CD4-positive, alpha-beta memory T cell (primary cell): ENCODE measurements around the gene IFT25. TPM values are rescaled to one million over a fixed set of nuclear protein-coding genes. Genes with fewer than 3 reads are reported as not detected.

Source experiments
- CTCF ChIA-PET: fragments of 350-600 bp; sonication (Branson Sonifier 250); formaldehyde crosslinking; loops from one replicate; lab custom pipeline; 2021; ENCODE audit warnings: inconsistent platforms; ENCODE audit not compliant: partially characterized antibody; lab: Charles Lee
- POLR2A ChIA-PET: fragments of 350-600 bp; sonication (Branson Sonifier 250); formaldehyde crosslinking; loops from one replicate; lab custom pipeline; 2021; ENCODE audit not compliant: partially characterized antibody; lab: Charles Lee
- DNase-seq, 5 donors: peaks; one replicate each; pipeline versions ENCODE4 v3.0.0 to v3.0.0-alpha.2; 2020 to 2022; ENCODE audit warnings: mixed read lengths in 1 of 5
- H3K27ac ChIP-seq: one replicate; pipeline ENCODE4 v1.7.0; 2013; ENCODE audit warnings: low read depth, low read length
- H3K27me3 ChIP-seq: 2 replicates; pipeline ENCODE4 v1.7.0; 2013; ENCODE audit warnings: mild to moderate bottlenecking, low read length, moderate library complexity; ENCODE audit not compliant: insufficient read depth
- H3K36me3 ChIP-seq: 2 replicates; pipeline ENCODE4 v1.7.0; 2013; ENCODE audit warnings: mild to moderate bottlenecking, low read length, moderate library complexity; ENCODE audit not compliant: insufficient read depth
- H3K4me1 ChIP-seq: 2 replicates; pipeline ENCODE4 v1.7.0; 2013; ENCODE audit warnings: mild to moderate bottlenecking, low read length, moderate library complexity; ENCODE audit not compliant: insufficient read depth
- H3K4me3 ChIP-seq, 2 donors: one replicate each; pipeline ENCODE4 v1.7.0; 2013; ENCODE audit warnings: low read length in 2 of 2, mild to moderate bottlenecking in 1 of 2
- H3K9me3 ChIP-seq, 2 donors: one replicate each; pipeline ENCODE4 v1.7.0; 2013; ENCODE audit warnings: low read length in 2 of 2, control low read depth in 1 of 2; ENCODE audit not compliant: control insufficient read depth in 1 of 2
- H3K27ac Mint-ChIP-seq, 7 donors: one replicate each; pipeline ENCODE4 v1.8.0; 2020 to 2021; ENCODE audit warnings: mixed read lengths in 7 of 7, mild to moderate bottlenecking in 6 of 7, inconsistent platforms in 3 of 7, moderate library complexity in 3 of 7
- H3K27me3 Mint-ChIP-seq, 2 donors: one replicate each; pipeline ENCODE4 v1.8.0; 2020 to 2021; ENCODE audit warnings: mixed read lengths in 2 of 2
- H3K36me3 Mint-ChIP-seq, 2 donors: one replicate each; pipeline ENCODE4 v1.8.0; 2020 to 2021; ENCODE audit warnings: mixed read lengths in 2 of 2, inconsistent platforms in 1 of 2, mild to moderate bottlenecking in 1 of 2
- H3K4me1 Mint-ChIP-seq, 4 donors: one replicate each; pipeline ENCODE4 v1.8.0; 2020 to 2021; ENCODE audit warnings: mixed read lengths in 4 of 4, mild to moderate bottlenecking in 1 of 4
- H3K4me3 Mint-ChIP-seq, 8 donors: one replicate each; pipeline ENCODE4 v1.8.0; 2020 to 2021; ENCODE audit warnings: mixed read lengths in 8 of 8, mild to moderate bottlenecking in 7 of 8, moderate library complexity in 6 of 8, inconsistent platforms in 3 of 8
- H3K9me3 Mint-ChIP-seq, 8 donors: one replicate each; pipeline ENCODE4 v1.8.0; 2020 to 2021; ENCODE audit warnings: mixed read lengths in 8 of 8, mild to moderate bottlenecking in 5 of 8, inconsistent platforms in 3 of 8, moderate library complexity in 1 of 8
- intact Hi-C: fragments of 100-400 bp; cut with micrococcal nuclease; formaldehyde crosslinking; loops from one replicate; pipeline ENCODE4 v1.15.1; 2023
- polyA plus RNA-seq, 2 donors: library from polyadenylated mRNA; unstranded; fragments of 300-500 nt; fragmentation: Illumina TruSeq; gene quantifications; one replicate each; pipeline ENCODE4 v1.2.3, GENCODE V29; 2021
- total RNA-seq, 2 experiments: library from RNA; stranded (reverse); gene quantifications; one replicate each; pipeline ENCODE4 v1.2.3, GENCODE V29; 2021

The IFT25 gene
- total and polyA plus RNA-seq, 4 experiments from 2014 or later, result 45.5 to 65.4 (median 48.8) TPM

- no peak for DNase-seq
- Histone ChIP-seq H3K4me3 (no peak overlapping the region), H3K27me3 (no peaks in the 10 kb centered on the region), H3K9me3 (no peaks in the 10 kb centered on the region), H3K4me1 (peaks cover 11% of the 10 kb centered on the region), H3K36me3 (no peaks in the 10 kb centered on the region), H3K27ac (no peak overlapping the region)
- CTCF ChIA-PET, result interaction anchor here (1.3 kb wide), 1 partner anchor 51 kb away, joined by 4 read pairs; no protein-coding TSS in a partner anchor
- Mint-ChIP-seq H3K4me3 (no peak overlapping the region), H3K27ac (no peak overlapping the region), H3K27me3 (no peaks in the 10 kb centered on the region), H3K4me1 (peaks cover 6 to 11% (median 8%) of the 10 kb centered on the region in 4 donors), H3K9me3 (no peaks in the 10 kb centered on the region), H3K36me3 (peaks cover 17 to 18% of the 10 kb centered on the region in 2 donors)
- POLR2A ChIA-PET, result no interaction called here
- intact Hi-C loops, result no loop called here
Observed at GRCh38 chr1:53911442-53911841, 34.1 kb downstream of the IFT25 start.

DNA sequence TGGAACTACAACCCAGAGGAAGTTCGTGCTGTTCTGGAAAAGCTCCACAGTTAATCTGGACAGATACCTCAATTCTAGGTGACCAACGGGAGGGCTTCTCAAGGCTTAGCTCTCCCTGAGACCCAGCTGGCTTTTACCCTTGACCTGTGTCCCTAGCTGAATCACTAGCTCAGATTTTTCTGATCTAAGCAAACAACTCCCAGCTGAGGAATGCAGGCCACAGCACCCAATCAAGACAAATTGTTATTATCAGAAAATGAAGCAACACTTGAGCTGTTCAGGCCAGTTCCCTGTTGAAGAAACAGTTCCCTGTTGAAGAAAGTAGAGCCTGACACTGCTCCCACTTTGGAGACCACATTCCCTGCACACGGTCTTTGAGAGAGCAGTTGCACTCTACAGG lies 35.6 kb downstream of the IFT25 start:
- peaks cover 0 to 1% (median 0%) of the 10 kb centered on the region in 4 donors for H3K4me1 Mint-ChIP-seq
- no peak overlapping the region for H3K4me3 ChIP-seq
- H3K9me3 Mint-ChIP-seq, result no peaks in the 10 kb centered on the region
- H3K4me3 Mint-ChIP-seq, result no peak overlapping the region
- no peaks in the 10 kb centered on the region for H3K36me3 ChIP-seq
- intact Hi-C loops, result no loop called here
- H3K36me3 Mint-ChIP-seq, result peaks cover 11 to 17% of the 10 kb centered on the region in 2 donors
- H3K27ac Mint-ChIP-seq, result no peak overlapping the region
- H3K27me3 ChIP-seq, result no peaks in the 10 kb centered on the region
- no peak for DNase-seq
- ChIA-PET CTCF (interaction anchor here (0.8 to 1.4 kb wide), 3 partner anchors 31 to 50 kb away, joined by 3 to 4 read pairs (median 4); no protein-coding TSS in a partner anchor), POLR2A (no interaction called here)
- no peaks in the 10 kb centered on the region for H3K27me3 Mint-ChIP-seq
- no peak overlapping the region for H3K27ac ChIP-seq
- H3K4me1 ChIP-seq, result no peaks in the 10 kb centered on the region
- no peaks in the 10 kb centered on the region for H3K9me3 ChIP-seq

DNA sequence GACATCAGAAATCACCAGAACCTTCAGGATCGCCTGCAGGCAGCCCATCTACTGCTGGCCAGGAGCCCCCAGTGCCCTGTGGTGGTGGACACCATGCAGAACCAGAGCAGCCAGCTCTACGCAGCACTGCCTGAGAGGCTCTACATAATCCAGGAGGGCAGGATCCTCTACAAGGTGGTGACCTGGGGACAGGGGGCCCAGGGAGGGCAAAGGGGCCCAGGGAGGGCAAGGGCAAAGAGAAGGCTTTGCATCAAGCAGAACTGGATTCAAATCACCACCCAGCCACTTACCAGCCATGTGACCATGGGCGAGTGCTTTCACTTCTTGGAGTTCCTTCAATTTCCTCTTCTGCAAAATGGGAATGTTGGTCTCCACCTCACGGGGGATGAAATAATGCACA lies 39.4 kb downstream of the IFT25 start:
- Histone ChIP-seq H3K9me3 (no peaks in the 10 kb centered on the region), H3K4me3 (no peak overlapping the region), H3K27me3 (no peaks in the 10 kb centered on the region), H3K36me3 (no peaks in the 10 kb centered on the region), H3K27ac (no peak overlapping the region), H3K4me1 (no peaks in the 10 kb centered on the region)
- CTCF ChIA-PET, result no interaction called here
- H3K27me3 Mint-ChIP-seq, result no peaks in the 10 kb centered on the region
- intact Hi-C loops, result no loop called here
- H3K9me3 Mint-ChIP-seq, result no peaks in the 10 kb centered on the region
- no peak overlapping the region for H3K27ac Mint-ChIP-seq
- H3K4me3 Mint-ChIP-seq, result no peak overlapping the region
- POLR2A ChIA-PET, result no interaction called here
- H3K4me1 Mint-ChIP-seq, result no peaks in the 10 kb centered on the region
- no peak for DNase-seq
- H3K36me3 Mint-ChIP-seq, result peaks cover 1 to 6% of the 10 kb centered on the region in 2 donors

DNA sequence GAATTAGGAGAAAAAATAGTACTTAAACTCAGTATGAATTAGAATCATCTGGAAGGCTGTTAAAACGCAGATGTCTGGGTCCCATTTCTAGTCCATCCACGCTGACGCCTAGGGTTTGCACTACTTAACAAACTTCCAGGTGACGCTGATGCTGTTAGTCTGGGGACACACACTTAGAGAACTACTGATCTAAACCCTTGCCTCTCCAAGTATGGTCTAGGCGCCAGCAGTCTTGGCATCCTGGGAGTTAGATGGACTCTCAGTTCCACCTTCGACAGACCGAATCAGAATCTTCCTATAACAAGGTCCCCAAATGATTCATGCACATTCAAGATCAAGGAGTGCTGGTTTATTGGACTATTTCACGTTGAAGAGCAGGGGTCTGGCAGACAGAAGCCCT lies 40.0 kb downstream of the IFT25 start:
- Histone ChIP-seq H3K4me1 (no peaks in the 10 kb centered on the region), H3K27me3 (no peaks in the 10 kb centered on the region), H3K27ac (no peak overlapping the region), H3K36me3 (no peaks in the 10 kb centered on the region), H3K4me3 (no peak overlapping the region), H3K9me3 (no peaks in the 10 kb centered on the region)
- Mint-ChIP-seq H3K36me3 (peaks cover 1 to 6% of the 10 kb centered on the region in 2 donors), H3K27ac (no peak overlapping the region), H3K9me3 (no peaks in the 10 kb centered on the region), H3K4me1 (no peaks in the 10 kb centered on the region), H3K4me3 (no peak overlapping the region), H3K27me3 (no peaks in the 10 kb centered on the region)
- DNase-seq, result no peak
- CTCF ChIA-PET, result no interaction called here
- POLR2A ChIA-PET, result no interaction called here
- intact Hi-C loops, result no loop called here

DNA sequence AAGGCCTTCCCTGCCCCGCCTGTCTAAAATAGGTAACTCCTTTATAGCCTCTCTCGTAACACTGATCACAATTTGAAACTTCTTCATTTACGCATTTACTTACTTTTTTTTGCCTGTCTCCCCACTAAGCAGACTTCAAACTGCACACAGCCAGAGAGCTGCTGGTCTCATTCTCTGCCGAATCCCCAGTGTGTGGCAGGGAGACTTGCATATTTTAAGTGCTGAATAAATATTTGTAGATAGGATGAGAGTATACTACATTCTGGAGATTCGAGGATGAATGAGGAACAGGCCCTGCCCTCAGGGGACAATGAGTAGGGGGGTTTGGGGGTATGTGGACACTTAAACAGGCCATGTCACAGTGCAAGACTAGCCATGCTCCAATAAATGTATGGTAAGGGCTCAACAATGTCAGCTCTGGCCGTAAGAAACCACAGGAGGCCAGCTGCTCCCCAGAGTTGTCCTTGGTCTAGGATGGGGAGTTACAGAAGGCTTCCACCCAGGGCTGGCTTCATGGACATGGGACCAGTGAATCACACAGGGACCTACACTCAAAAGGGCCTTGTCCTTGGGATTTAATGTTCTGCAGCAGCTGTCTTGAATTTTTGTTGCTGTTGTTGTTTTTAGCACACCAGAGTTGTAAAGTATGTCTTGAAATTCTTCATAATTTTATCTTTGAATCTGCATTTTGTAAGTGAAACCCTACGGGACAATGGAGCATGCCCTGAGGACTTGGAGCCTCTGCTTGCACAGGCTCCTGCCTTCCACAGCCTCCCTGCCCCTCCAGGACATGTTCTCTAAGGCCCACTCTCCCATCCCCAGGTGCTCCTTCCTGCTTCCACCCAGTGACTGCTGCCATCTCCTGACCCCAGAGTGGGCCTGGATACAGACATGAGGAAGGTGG lies 43.0 kb downstream of the IFT25 start:
- H3K4me3 ChIP-seq, result no peak overlapping the region
- no peaks in the 10 kb centered on the region for H3K9me3 Mint-ChIP-seq
- H3K27me3 ChIP-seq, result no peaks in the 10 kb centered on the region
- H3K27ac ChIP-seq, result no peak overlapping the region
- ChIA-PET CTCF (no interaction called here), POLR2A (interaction anchor here (1.1 to 1.8 kb wide), 2 partner anchors 9 to 12 kb away, joined by 3 to 5 read pairs; partner anchors contain the start of gene YIPF1)
- no peaks in the 10 kb centered on the region for H3K4me1 ChIP-seq
- no peaks in the 10 kb centered on the region for H3K9me3 ChIP-seq
- H3K27ac Mint-ChIP-seq, result peak overlapping the region in 1 of 7 donors; percentile 31
- H3K4me3 Mint-ChIP-seq, result no peak overlapping the region
- H3K36me3 Mint-ChIP-seq, result no peaks in the 10 kb centered on the region
- intact Hi-C loops, result no loop called here
- no peaks in the 10 kb centered on the region for H3K27me3 Mint-ChIP-seq
- no peak for DNase-seq
- no peaks in the 10 kb centered on the region for H3K4me1 Mint-ChIP-seq
- no peaks in the 10 kb centered on the region for H3K36me3 ChIP-seq

DNA sequence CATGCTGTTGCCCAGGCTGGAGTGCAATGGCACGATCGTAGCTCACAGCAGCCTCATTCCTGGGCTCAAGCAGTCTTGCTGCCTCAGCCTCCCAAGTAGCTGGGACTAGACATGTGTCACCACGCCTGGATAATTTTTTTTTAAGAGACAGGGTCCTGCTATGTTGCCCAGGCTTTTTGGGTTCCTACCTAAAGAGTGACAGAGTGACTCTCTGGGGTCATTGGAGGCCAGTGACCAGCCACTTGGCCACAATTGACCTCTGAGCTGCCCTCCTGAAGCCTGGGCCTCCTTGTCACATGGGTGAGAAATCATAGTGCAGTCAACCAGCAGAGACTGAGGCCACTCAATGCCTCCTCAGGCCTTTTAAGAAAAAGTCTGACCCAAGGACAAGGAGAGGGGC lies 45.8 kb downstream of the IFT25 start:
- Mint-ChIP-seq H3K4me3 (no peak overlapping the region), H3K27me3 (peaks cover 0 to 3% of the 10 kb centered on the region in 2 donors), H3K4me1 (no peaks in the 10 kb centered on the region), H3K9me3 (no peaks in the 10 kb centered on the region), H3K36me3 (peaks cover 0 to 3% of the 10 kb centered on the region in 2 donors), H3K27ac (peak overlapping the region in 1 of 7 donors; percentile 53)
- H3K36me3 ChIP-seq, result no peaks in the 10 kb centered on the region
- H3K4me3 ChIP-seq, result no peak overlapping the region
- no peaks in the 10 kb centered on the region for H3K9me3 ChIP-seq
- intact Hi-C loops, result no loop called here
- ChIA-PET POLR2A (no interaction called here), CTCF (interaction anchor here (1.2 to 1.8 kb wide), 2 partner anchors 26 to 38 kb away, joined by 3 to 5 read pairs; no protein-coding TSS in a partner anchor)
- no peaks in the 10 kb centered on the region for H3K4me1 ChIP-seq
- no peak for DNase-seq
- no peak overlapping the region for H3K27ac ChIP-seq
- no peaks in the 10 kb centered on the region for H3K27me3 ChIP-seq

- Mint-ChIP-seq H3K9me3 (no peaks in the 10 kb centered on the region), H3K27me3 (peaks cover 0 to 3% of the 10 kb centered on the region in 2 donors), H3K4me1 (no peaks in the 10 kb centered on the region), H3K27ac (no peak overlapping the region), H3K4me3 (no peak overlapping the region), H3K36me3 (peaks cover 0 to 3% of the 10 kb centered on the region in 2 donors)
- intact Hi-C loops, result no loop called here
- Histone ChIP-seq H3K27me3 (no peaks in the 10 kb centered on the region), H3K4me1 (no peaks in the 10 kb centered on the region), H3K27ac (no peak overlapping the region), H3K36me3 (no peaks in the 10 kb centered on the region), H3K4me3 (no peak overlapping the region), H3K9me3 (no peaks in the 10 kb centered on the region)
- no peak for DNase-seq
- ChIA-PET CTCF (interaction anchor here (1.2 kb wide), 1 partner anchor 25 kb away, joined by 3 read pairs; no protein-coding TSS in a partner anchor), POLR2A (interaction anchor here (0.8 kb wide), 1 partner anchor 10 kb away, joined by 3 read pairs; the partner anchor contains the start of gene YIPF1)
Observed at GRCh38 chr1:53899206-53899628, 46.3 kb downstream of the IFT25 start.
